Rectal smooth muscle tissue (tissue), 1 donor: ENCODE data around the gene C14orf132.

ENCODE experiments used
- H3K27ac ChIP-seq: one replicate; pipeline ENCODE4 v1.7.0; 2013; ENCODE audit warnings: low read depth, low read length, inconsistent platforms
- H3K27me3 ChIP-seq: one replicate; pipeline ENCODE4 v1.7.0; 2013; ENCODE audit warnings: low read length; ENCODE audit not compliant: control insufficient read depth, insufficient read depth
- H3K36me3 ChIP-seq: one replicate; pipeline ENCODE4 v1.7.0; 2013; ENCODE audit warnings: low read length; ENCODE audit not compliant: control insufficient read depth, insufficient read depth
- H3K4me1 ChIP-seq: one replicate; pipeline ENCODE4 v1.7.0; 2013; ENCODE audit warnings: low read length; ENCODE audit not compliant: control insufficient read depth, insufficient read depth
- H3K4me3 ChIP-seq: one replicate; pipeline ENCODE4 v1.7.0; 2013; ENCODE audit warnings: low read length
- H3K9ac ChIP-seq: one replicate; pipeline ENCODE4 v1.7.0; 2013; ENCODE audit warnings: low read length

Gene C14orf132

DNA sequence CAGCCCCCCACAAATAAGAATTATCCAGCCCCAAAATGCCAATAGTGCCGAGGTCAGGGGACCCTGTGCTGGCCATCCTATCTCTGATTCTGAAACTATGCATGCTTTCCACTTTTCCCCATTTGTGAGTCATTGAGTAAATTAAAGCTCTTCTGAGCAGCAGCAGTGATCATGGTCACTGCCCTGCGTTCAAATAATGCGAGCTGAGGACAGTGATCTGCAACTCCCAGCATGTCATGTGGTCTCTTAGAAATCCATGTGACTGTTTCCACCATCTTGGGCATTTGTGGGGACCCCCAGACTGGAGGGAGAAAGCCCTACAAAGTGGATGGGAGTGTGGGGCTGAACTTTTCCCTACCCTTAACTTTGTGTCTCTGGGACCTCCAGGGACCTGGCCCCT lies 53.8 kb downstream of the C14orf132 start:
- no peak overlapping the region for H3K27ac ChIP-seq
- H3K36me3 ChIP-seq: no peaks in the 10 kb centered on the region
- H3K27me3 ChIP-seq: peaks cover 2% of the 10 kb centered on the region
- no peak overlapping the region for H3K4me3 ChIP-seq
- H3K4me1 ChIP-seq: peaks cover 22% of the 10 kb centered on the region
- H3K9ac ChIP-seq: no peak overlapping the region

GRCh38 chr14:96094211-96094610 lies 55.0 kb downstream of the C14orf132 start:
- Histone ChIP-seq H3K27ac (no peak overlapping the region), H3K9ac (no peak overlapping the region), H3K27me3 (peaks cover 2% of the 10 kb centered on the region), H3K4me1 (peaks cover 22% of the 10 kb centered on the region), H3K4me3 (no peak overlapping the region), H3K36me3 (no peaks in the 10 kb centered on the region)

DNA sequence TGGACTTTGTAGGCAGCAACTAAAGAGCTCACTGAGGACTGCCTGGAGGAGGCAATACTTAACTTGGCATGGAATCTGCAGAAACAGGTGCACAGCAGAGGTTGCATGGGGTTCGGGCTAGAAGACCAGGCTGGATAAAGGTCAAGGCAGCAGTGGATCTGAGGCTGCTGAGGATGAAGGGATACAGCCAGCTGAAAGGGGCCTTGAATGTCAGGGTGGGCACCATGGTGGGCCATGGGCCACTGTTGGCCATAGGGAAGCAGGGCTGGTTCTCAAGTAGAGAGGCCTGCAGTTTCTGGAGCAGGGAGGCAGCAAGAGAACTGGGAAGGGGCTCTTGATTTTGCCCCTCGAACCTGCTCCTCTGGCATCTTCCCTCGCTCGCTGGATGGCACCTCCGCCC lies 55.5 kb downstream of the C14orf132 start:
- peaks cover 22% of the 10 kb centered on the region for H3K4me1 ChIP-seq
- no peak overlapping the region for H3K4me3 ChIP-seq
- H3K27ac ChIP-seq: no peak overlapping the region
- peaks cover 2% of the 10 kb centered on the region for H3K27me3 ChIP-seq
- no peak overlapping the region for H3K9ac ChIP-seq
- H3K36me3 ChIP-seq: no peaks in the 10 kb centered on the region

GRCh38 chr14:96095058-96095457 lies 55.9 kb downstream of the C14orf132 start:
- Histone ChIP-seq H3K27me3 (peaks cover 2% of the 10 kb centered on the region), H3K4me1 (peaks cover 20% of the 10 kb centered on the region), H3K36me3 (no peaks in the 10 kb centered on the region), H3K9ac (no peak overlapping the region), H3K27ac (no peak overlapping the region), H3K4me3 (no peak overlapping the region)

DNA sequence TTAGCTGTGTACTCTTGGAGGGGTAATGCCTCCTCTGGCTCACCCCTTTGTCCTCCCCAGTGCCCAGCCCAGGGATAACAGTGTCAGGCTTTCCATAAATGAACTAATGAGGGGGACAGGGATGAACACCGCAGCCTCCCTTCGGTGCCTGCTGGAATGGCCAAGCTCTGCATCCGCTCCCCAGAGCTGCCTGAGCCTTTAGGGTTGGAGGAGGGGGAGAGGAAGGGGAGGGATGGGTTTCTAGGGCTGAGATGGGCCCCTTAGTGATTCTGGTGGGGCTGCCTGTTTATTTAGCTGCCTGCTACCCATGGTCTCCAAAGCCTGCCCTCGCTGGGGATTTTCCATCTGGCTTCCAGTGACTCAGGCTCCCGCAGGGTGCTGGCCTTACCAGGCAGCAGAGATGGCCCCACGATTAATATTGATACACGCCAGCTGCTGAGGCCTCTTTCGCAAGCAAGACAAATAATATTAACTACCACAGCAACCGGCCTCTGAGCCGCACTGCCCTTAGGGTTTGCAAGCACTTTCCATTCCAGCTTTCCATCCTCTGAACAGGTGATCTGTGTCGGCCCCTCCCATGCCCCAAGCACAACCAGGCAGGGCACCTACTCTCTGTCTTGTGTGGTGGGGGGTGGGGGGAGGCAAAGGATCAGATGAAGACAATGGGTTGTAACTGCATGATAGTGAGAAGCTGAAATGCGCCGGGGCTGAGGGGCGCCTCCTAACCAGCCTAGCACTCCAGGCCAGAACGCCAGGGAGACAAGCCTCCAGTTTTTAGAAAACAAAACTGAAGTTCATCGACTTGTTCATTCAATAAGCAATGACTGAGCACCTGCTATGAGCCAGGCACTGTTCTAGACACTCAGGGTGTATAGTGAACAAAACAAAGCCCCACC lies 56.7 kb downstream of the C14orf132 start:
- H3K27ac ChIP-seq: no peak overlapping the region
- no peaks in the 10 kb centered on the region for H3K36me3 ChIP-seq
- H3K4me1 ChIP-seq: peaks cover 17% of the 10 kb centered on the region
- H3K4me3 ChIP-seq: no peak overlapping the region
- H3K27me3 ChIP-seq: peaks cover 2% of the 10 kb centered on the region
- H3K9ac ChIP-seq: no peak overlapping the region

GRCh38 chr14:96096639-96097610 lies 57.8 kb downstream of the C14orf132 start:
- Histone ChIP-seq H3K27me3 (peaks cover 2% of the 10 kb centered on the region), H3K4me3 (no peak overlapping the region), H3K27ac (no peak overlapping the region), H3K36me3 (no peaks in the 10 kb centered on the region), H3K9ac (no peak overlapping the region), H3K4me1 (peaks cover 14% of the 10 kb centered on the region)

- no peak overlapping the region for H3K9ac ChIP-seq
- no peak overlapping the region for H3K27ac ChIP-seq
- H3K4me1 ChIP-seq: peaks cover 14% of the 10 kb centered on the region
- no peak overlapping the region for H3K4me3 ChIP-seq
- no peaks in the 10 kb centered on the region for H3K36me3 ChIP-seq
- peaks cover 2% of the 10 kb centered on the region for H3K27me3 ChIP-seq
These were observed 58.6 kb downstream of the C14orf132 start for GRCh38 chr14:96097752-96098151.

- Histone ChIP-seq H3K36me3 (no peaks in the 10 kb centered on the region), H3K9ac (no peak overlapping the region), H3K4me3 (no peak overlapping the region), H3K27ac (no peak overlapping the region), H3K4me1 (peaks cover 10% of the 10 kb centered on the region), H3K27me3 (no peaks in the 10 kb centered on the region)
These were observed 59.3 kb downstream of the C14orf132 start for GRCh38 chr14:96098309-96098998.

DNA sequence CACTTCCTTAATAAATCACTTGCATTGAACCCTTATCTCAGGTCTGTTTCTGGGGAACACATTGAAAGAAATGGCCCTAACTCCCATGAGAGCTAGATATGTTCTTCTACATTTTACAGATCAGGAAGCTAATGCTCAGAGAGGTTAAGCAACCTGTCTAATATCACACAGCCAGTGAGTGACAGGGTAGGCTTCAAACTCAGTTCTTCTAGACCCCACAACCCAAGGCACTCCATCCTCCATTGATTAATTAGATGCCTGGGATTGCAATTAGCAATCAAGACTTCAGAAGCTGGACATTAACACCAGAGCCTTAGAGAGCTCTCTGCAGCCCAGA lies 59.8 kb downstream of the C14orf132 start:
- Histone ChIP-seq H3K27me3 (no peaks in the 10 kb centered on the region), H3K9ac (no peak overlapping the region), H3K4me1 (peaks cover 12% of the 10 kb centered on the region), H3K4me3 (no peak overlapping the region), H3K36me3 (no peaks in the 10 kb centered on the region), H3K27ac (no peak overlapping the region)

GRCh38 chr14:96100161-96101064 lies 61.3 kb downstream of the C14orf132 start:
- H3K36me3 ChIP-seq: no peaks in the 10 kb centered on the region
- no peak overlapping the region for H3K9ac ChIP-seq
- no peak overlapping the region for H3K27ac ChIP-seq
- no peak overlapping the region for H3K4me3 ChIP-seq
- no peaks in the 10 kb centered on the region for H3K27me3 ChIP-seq
- H3K4me1 ChIP-seq: peaks cover 22% of the 10 kb centered on the region

GRCh38 chr14:96102081-96102856 lies 63.1 kb downstream of the C14orf132 start:
- H3K27ac ChIP-seq: no peak overlapping the region
- no peaks in the 10 kb centered on the region for H3K27me3 ChIP-seq
- no peak overlapping the region for H3K9ac ChIP-seq
- peaks cover 27% of the 10 kb centered on the region for H3K4me1 ChIP-seq
- H3K36me3 ChIP-seq: no peaks in the 10 kb centered on the region
- H3K4me3 ChIP-seq: no peak overlapping the region
